Sigmoid colon (tissue), 4 donors: ENCODE data around the gene SLC49A4.

Experiments used
- CTCF ChIP-seq, 4 experiments: fragments of 450-650 bp in 3 of 4; fragments of 200-600 bp in 1 of 4; IDR thresholded peaks; one replicate each; pipeline ENCODE4 v1.5.1; 2016 to 2019; ENCODE audit warnings: antibody characterized with exemption in 4 of 4, mild to moderate bottlenecking in 3 of 4, moderate library complexity in 2 of 4
- POLR2A ChIP-seq, 2 donors: fragments of 450-650 bp; IDR thresholded peaks; one replicate each; pipeline ENCODE4 v1.6.1; 2016; ENCODE audit warnings: antibody characterized with exemption in 2 of 2, mild to moderate bottlenecking in 2 of 2, moderate library complexity in 2 of 2
- POLR2AphosphoS5 ChIP-seq, 4 donors: sonication (generic); formaldehyde crosslinking; IDR thresholded peaks; one replicate each; pipeline ENCODE4 v1.6.1; 2017; ENCODE audit warnings: antibody characterized with exemption in 4 of 4

GRCh38 chr3:122917412-122917811 lies 122.5 kb downstream of the SLC49A4 start:
- no peak for TF ChIP-seq CTCF (IDR thresholded peaks at IDR 0.05)
- no peak for TF ChIP-seq POLR2AphosphoS5 (IDR thresholded peaks at IDR 0.05)
- TF ChIP-seq POLR2A (IDR thresholded peaks at IDR 0.05) = no peak
